Kidney (tissue), 14 donors: Measurements from ENCODE around the gene RUFY4. TPM values are rescaled to one million over a fixed set of nuclear protein-coding genes. Genes with fewer than 3 reads are reported as not detected.

Experiments used
- DNase-seq, 5 donors: peaks; one replicate each; pipeline ENCODE4 v3.0.0-alpha.2; 2013 to 2020
- FAIRE-seq: peaks from 2 replicates; lab custom pipeline; 2012; peaks lifted over from hg19 to GRCh38; lab: Jason Lieb, UNC
- H3K27ac ChIP-seq, 2 donors: one replicate each; pipeline ENCODE4 v1.7.0; 2013; ENCODE audit warnings: low read depth in 2 of 2, low read length in 2 of 2, inconsistent platforms in 1 of 2
- H3K27me3 ChIP-seq: one replicate; pipeline ENCODE4 v1.7.1; 2013; ENCODE audit warnings: low read length, inconsistent platforms; ENCODE audit not compliant: control insufficient read depth, insufficient read depth
- H3K36me3 ChIP-seq, 3 donors: one replicate each; pipeline versions ENCODE4 v1.7.0 to v1.7.1; 2013; ENCODE audit warnings: low read length in 3 of 3, control low read depth in 1 of 3, inconsistent platforms in 1 of 3; ENCODE audit not compliant: insufficient read depth in 3 of 3, control insufficient read depth in 2 of 3
- H3K4me1 ChIP-seq, 3 donors: one replicate each; pipeline versions ENCODE4 v1.7.0 to v1.7.1; 2013; ENCODE audit warnings: low read length in 3 of 3, inconsistent platforms in 1 of 3, low read depth in 1 of 3; ENCODE audit not compliant: control insufficient read depth in 2 of 3, insufficient read depth in 2 of 3
- H3K4me3 ChIP-seq, 3 donors: one replicate each; pipeline versions ENCODE4 v1.7.0 to v1.8.1; 2013; ENCODE audit warnings: low read length in 3 of 3, control low read depth in 1 of 3, inconsistent platforms in 1 of 3
- H3K9ac ChIP-seq, 3 donors: one replicate each; pipeline versions ENCODE4 v1.7.0 to v1.7.1; 2013; ENCODE audit warnings: low read length in 3 of 3, control low read depth in 1 of 3, inconsistent platforms in 1 of 3
- H3K9me3 ChIP-seq, 3 donors: one replicate each; pipeline versions ENCODE4 v1.7.0 to v1.7.1; 2013; ENCODE audit warnings: low read length in 3 of 3, control low read depth in 1 of 3, inconsistent platforms in 1 of 3; ENCODE audit not compliant: control insufficient read depth in 2 of 3, insufficient read depth in 1 of 3
- CTCF ChIP-seq: IDR thresholded peaks from 3 replicates; pipeline ENCODE4 v1.5.1; 2012; ENCODE audit warnings: mild to moderate bottlenecking, moderate library complexity, borderline replicate concordance; ENCODE audit not compliant: insufficient read depth; ENCODE audit errors: extremely low read depth
- intact Hi-C: fragments of 100-400 bp; cut with DNase I; formaldehyde crosslinking; loops from one replicate; pipeline ENCODE4 v1.11.1; 2022
- polyA plus RNA-seq: library from polyadenylated mRNA; stranded (reverse); fragments of 350-450 nt; fragmentation: Illumina TruSeq; extraction: RNeasy Lipid Tissue Mini Kit (QIAGEN cat#74804); gene quantifications from one replicate; pipeline ENCODE4 v1.2.3, GENCODE V29; 2014; ENCODE audit warnings: low read depth, low replicate concordance; ENCODE audit not compliant: insufficient read depth
- total RNA-seq: library from RNA; stranded (reverse); fragmentation: NEBNext Ultra II Directional; extraction: Animal tissue kit (Norgen Biotek cat#: 25700); gene quantifications from one replicate; pipeline ENCODE4 v1.2.1, GENCODE V29; 2021
- donor health status: control.
- donor health status: control.
- donor health status: control.
- donor health status: control.
- donor health status: control.
- donor health status: DM: yes; HTN: yes; CAD: no.
- donor health status: Normal renal cell carcinoma (clear cell type).

RUFY4 gene
- total and polyA plus RNA-seq, 2 donors from 2014 or later = 0.69 TPM; not detected in 1

GRCh38 chr2:218081695-218082094, 12.6 kb downstream of the RUFY4 start:
- FAIRE-seq (no peak), DNase-seq (no peak)
- Histone ChIP-seq H3K36me3 (no peaks in the 10 kb centered on the region), H3K4me1 (no peaks in the 10 kb centered on the region), H3K9me3 (peaks cover 0 to 8% (median 0%) of the 10 kb centered on the region in 3 donors), H3K9ac (no peak overlapping the region), H3K4me3 (no peak overlapping the region), H3K27ac (no peak overlapping the region), H3K27me3 (no peaks in the 10 kb centered on the region)
- intact Hi-C loops = no loop called here
- no peak for TF ChIP-seq CTCF

GRCh38 chr2:218082586-218083351, 13.7 kb downstream of the RUFY4 start:
- intact Hi-C loops = no loop called here
- DNase-seq (no peak), FAIRE-seq (no peak)
- Histone ChIP-seq H3K4me3 (no peak overlapping the region), H3K36me3 (no peaks in the 10 kb centered on the region), H3K27ac (no peak overlapping the region), H3K27me3 (no peaks in the 10 kb centered on the region), H3K4me1 (no peaks in the 10 kb centered on the region), H3K9ac (no peak overlapping the region), H3K9me3 (peaks cover 0 to 9% (median 0%) of the 10 kb centered on the region in 3 donors)
- no peak for TF ChIP-seq CTCF

GRCh38 chr2:218083352-218083676, 14.3 kb downstream of the RUFY4 start:
- H3K27me3 ChIP-seq = no peaks in the 10 kb centered on the region
- no peak overlapping the region for H3K4me3 ChIP-seq
- DNase-seq (no peak), FAIRE-seq (no peak)
- no peak overlapping the region for H3K9ac ChIP-seq
- intact Hi-C loops = no loop called here
- peaks cover 0 to 9% (median 0%) of the 10 kb centered on the region in 3 donors for H3K9me3 ChIP-seq
- no peaks in the 10 kb centered on the region for H3K36me3 ChIP-seq
- no peaks in the 10 kb centered on the region for H3K4me1 ChIP-seq
- no peak overlapping the region for H3K27ac ChIP-seq
- TF ChIP-seq CTCF = no peak
